ENCODE data around the gene DAB1. TPM values are rescaled to one million over a fixed set of nuclear protein-coding genes. Genes with fewer than 3 reads are reported as not detected.

DAB1 gene
- total RNA-seq, 4 donors from 2014 or later, result 0.22 TPM; not detected in 3

DNA sequence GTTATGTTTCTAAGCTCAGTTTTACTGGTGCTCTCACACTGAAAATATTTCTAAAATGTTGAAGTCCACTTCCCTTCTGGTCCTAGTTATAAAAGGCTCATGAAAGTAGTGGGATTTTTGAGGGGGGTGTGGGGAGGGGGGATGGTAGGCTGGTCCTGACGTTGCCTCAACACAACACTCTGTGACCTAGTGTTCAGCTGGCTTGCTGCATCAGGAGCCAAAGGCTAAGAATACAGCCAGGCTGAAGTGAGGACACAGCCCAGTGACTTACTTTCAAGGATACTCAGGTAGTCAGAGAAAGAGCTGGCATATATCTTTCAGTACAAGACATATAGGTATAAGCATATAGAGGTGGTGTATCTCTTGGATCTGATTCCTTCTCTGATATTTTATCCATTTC, 306.1 kb downstream of the DAB1 start:
- no peak for TF ChIP-seq POLR2A (IDR thresholded peaks at IDR 0.05)
- TF ChIP-seq, protein P1, sequence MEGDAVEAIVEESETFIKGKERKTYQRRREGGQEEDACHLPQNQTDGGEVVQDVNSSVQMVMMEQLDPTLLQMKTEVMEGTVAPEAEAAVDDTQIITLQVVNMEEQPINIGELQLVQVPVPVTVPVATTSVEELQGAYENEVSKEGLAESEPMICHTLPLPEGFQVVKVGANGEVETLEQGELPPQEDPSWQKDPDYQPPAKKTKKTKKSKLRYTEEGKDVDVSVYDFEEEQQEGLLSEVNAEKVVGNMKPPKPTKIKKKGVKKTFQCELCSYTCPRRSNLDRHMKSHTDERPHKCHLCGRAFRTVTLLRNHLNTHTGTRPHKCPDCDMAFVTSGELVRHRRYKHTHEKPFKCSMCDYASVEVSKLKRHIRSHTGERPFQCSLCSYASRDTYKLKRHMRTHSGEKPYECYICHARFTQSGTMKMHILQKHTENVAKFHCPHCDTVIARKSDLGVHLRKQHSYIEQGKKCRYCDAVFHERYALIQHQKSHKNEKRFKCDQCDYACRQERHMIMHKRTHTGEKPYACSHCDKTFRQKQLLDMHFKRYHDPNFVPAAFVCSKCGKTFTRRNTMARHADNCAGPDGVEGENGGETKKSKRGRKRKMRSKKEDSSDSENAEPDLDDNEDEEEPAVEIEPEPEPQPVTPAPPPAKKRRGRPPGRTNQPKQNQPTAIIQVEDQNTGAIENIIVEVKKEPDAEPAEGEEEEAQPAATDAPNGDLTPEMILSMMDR (IDR thresholded peaks at IDR 0.05 in 4 of 5, conservative IDR thresholded peaks at IDR 0.05 in 1 of 5), result no peak
- DNase-seq, result no peak
- no peak overlapping the region for H3K4me3 ChIP-seq
- H3K9me3 ChIP-seq, result no peaks in the 10 kb centered on the region
- intact Hi-C loops (cut with DNase I; ENCODE audit: low total_unique reads) (no loop called here), in situ Hi-C loops (cut with MboI; ENCODE audit: low sequenced_read_pairs in 4 of 4) (no loop called here)
- H3K4me1 ChIP-seq, result no peaks in the 10 kb centered on the region
- H3K36me3 ChIP-seq, result no peaks in the 10 kb centered on the region
- ATAC-seq, result no peak
- H3K27me3 ChIP-seq, result no peaks in the 10 kb centered on the region
- no peak overlapping the region for H3K27ac ChIP-seq

DNA sequence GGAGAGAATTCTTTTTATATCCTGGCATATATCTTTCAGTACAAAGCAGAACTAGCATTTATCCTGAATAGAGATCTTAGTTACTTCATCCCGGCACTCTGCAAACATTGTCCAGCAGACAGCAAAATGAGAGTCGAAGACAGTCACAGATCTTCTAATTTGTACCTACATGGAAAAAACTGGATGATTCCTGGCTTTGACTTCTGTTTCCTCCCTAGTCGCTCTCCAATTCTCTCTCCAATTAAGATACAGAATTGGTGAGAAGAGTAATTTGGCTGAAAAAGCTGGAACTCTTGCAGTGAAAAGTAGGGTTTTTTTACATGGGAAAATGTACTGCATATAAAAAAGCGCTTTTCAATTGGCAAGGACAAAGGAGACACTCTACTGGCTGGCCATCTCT, 307.0 kb downstream of the DAB1 start:
- Histone ChIP-seq H3K4me1 (no peaks in the 10 kb centered on the region), H3K36me3 (no peaks in the 10 kb centered on the region), H3K9me3 (no peaks in the 10 kb centered on the region), H3K27ac (no peak overlapping the region), H3K27me3 (no peaks in the 10 kb centered on the region), H3K4me3 (no peak overlapping the region)
- TF ChIP-seq POLR2A (IDR thresholded peaks at IDR 0.05), result no peak
- TF ChIP-seq, protein P1 (IDR thresholded peaks at IDR 0.05 in 4 of 5, conservative IDR thresholded peaks at IDR 0.05 in 1 of 5), result no peak
- intact Hi-C loops (cut with DNase I; ENCODE audit: low total_unique reads) (no loop called here), in situ Hi-C loops (cut with MboI; ENCODE audit: low sequenced_read_pairs in 4 of 4) (no loop called here)
- DNase-seq (no peak), ATAC-seq (no peak)

DNA sequence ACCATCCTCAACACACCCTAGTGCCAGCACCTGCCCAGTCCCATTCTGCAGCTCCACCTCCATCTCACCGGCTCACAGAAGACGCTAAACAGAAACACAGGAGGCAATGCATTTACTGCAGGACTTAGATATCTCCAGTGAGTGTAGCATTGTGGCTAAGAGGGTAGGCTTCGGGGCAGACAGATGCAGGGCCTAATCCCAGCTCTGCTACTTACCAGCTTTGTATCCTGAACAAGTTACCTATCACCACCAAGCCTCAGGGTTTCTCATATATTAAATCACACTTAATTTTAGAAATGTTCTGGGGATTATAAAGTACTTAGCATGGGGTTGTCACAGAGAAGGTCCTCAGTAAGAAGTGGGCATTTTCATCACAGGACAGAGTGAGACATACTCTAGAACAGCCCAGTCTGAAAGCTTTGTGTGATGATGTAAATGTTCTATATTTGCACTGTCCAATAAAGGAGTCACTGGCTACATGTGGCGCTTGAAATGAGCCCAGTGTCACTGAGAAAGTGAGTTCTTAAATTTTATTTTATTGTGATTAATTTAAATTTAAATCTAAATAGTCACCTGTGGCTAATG, 308.7 kb downstream of the DAB1 start:
- H3K27ac ChIP-seq, result no peak overlapping the region
- in situ Hi-C loops (cut with MboI; ENCODE audit: low sequenced_read_pairs in 4 of 4), result no loop called here
- DNase-seq, result no peak
- no peak overlapping the region for H3K4me3 ChIP-seq
- intact Hi-C loops (cut with DNase I; ENCODE audit: low total_unique reads), result no loop called here
- no peak for TF ChIP-seq POLR2A (IDR thresholded peaks at IDR 0.05)
- TF ChIP-seq, protein P1 (IDR thresholded peaks at IDR 0.05 in 4 of 5, conservative IDR thresholded peaks at IDR 0.05 in 1 of 5), result no peak
- H3K9me3 ChIP-seq, result no peaks in the 10 kb centered on the region
- no peaks in the 10 kb centered on the region for H3K4me1 ChIP-seq
- no peaks in the 10 kb centered on the region for H3K36me3 ChIP-seq
- H3K27me3 ChIP-seq, result no peaks in the 10 kb centered on the region
- no peak for ATAC-seq

DNA sequence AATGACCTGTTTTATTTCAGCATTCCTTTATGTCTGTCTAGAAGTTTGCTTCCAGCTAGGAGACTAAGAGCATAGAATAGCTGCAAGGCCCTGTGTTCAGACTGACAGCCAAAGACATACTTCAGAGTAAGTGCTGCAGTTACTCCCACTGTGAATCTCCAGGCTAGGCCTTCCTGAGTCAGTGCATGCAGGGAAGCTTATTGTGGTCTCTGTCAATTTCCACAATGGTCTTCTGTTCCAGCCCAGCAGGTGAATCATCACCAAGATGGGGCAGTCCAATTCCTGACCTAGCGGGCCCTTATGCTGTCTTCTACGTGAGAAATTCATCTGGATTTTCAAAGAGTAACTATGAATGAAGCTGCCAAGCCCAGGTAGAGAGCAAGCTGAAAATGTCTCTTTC, 311.7 kb downstream of the DAB1 start:
- ATAC-seq, result no peak
- in situ Hi-C loops (cut with MboI; ENCODE audit: low sequenced_read_pairs in 4 of 4), result no loop called here

More for the DNA sequence above, 311.7 kb downstream of the DAB1 start:
- Histone ChIP-seq H3K27me3 (no peaks in the 10 kb centered on the region), H3K9me3 (no peaks in the 10 kb centered on the region), H3K4me1 (no peaks in the 10 kb centered on the region), H3K36me3 (no peaks in the 10 kb centered on the region), H3K27ac (no peak overlapping the region), H3K4me3 (no peak overlapping the region)
- intact Hi-C loops (cut with DNase I; ENCODE audit: low total_unique reads), result no loop called here
- no peak for DNase-seq
- TF ChIP-seq, protein P1 (IDR thresholded peaks at IDR 0.05 in 4 of 5, conservative IDR thresholded peaks at IDR 0.05 in 1 of 5), result no peak
- TF ChIP-seq POLR2A (IDR thresholded peaks at IDR 0.05), result no peak
